SU-DHL-6 (cell line): ENCODE data around the gene MARK2.

Experiments used
- H2AFZ ChIP-seq: fragments of 200-600 bp; sonication (generic); 2 replicates; pipeline ENCODE4 v1.6.1; 2014; ENCODE audit warnings: low read depth, mild to moderate bottlenecking, moderate library complexity, mixed read lengths, antibody characterized with exemption, low read length; ENCODE audit not compliant: severe bottlenecking
- H3F3A ChIP-seq: fragments of 200-600 bp; shearing (Covaris generic); 2 replicates; pipeline ENCODE4 v1.6.0; 2016; ENCODE audit warnings: antibody characterized with exemption, mild to moderate bottlenecking; ENCODE audit not compliant: insufficient read depth
- H3K27ac ChIP-seq: fragments of 200-600 bp; sonication (generic); 2 replicates; pipeline ENCODE4 v1.5.1; 2016; ENCODE audit warnings: low read depth, mild to moderate bottlenecking, low read length, moderate library complexity, mixed read lengths
- H3K27me3 ChIP-seq: fragments of 200-600 bp; sonication (generic), shearing (Covaris generic); 2 replicates; pipeline ENCODE4 v1.6.0; 2014; ENCODE audit warnings: mild to moderate bottlenecking, low read length
- H3K36me3 ChIP-seq: fragments of 200-600 bp; sonication (generic); 2 replicates; pipeline ENCODE4 v1.6.1; 2014; ENCODE audit warnings: mild to moderate bottlenecking, low read length, mixed read lengths
- H3K4me2 ChIP-seq: fragments of 300-600, 200-600 bp; shearing (Covaris generic), sonication (generic); 2 replicates; pipeline ENCODE4 v1.6.0; 2014; ENCODE audit warnings: low read length, low read depth, mild to moderate bottlenecking; ENCODE audit not compliant: poor library complexity, severe bottlenecking
- H3K4me3 ChIP-seq: fragments of 200-600 bp; sonication (generic); 2 replicates; pipeline ENCODE4 v1.5.1; 2014; ENCODE audit warnings: antibody characterized with exemption, low read length, mild to moderate bottlenecking, mixed read lengths; ENCODE audit not compliant: insufficient read depth, poor library complexity, severe bottlenecking
- H3K79me2 ChIP-seq: fragments of 200-600 bp; sonication (generic); 2 replicates; pipeline ENCODE4 v1.6.1; 2014; ENCODE audit warnings: mild to moderate bottlenecking, low read length, moderate library complexity; ENCODE audit not compliant: insufficient read depth
- H3K9ac ChIP-seq: fragments of 200-600 bp; sonication (generic); 2 replicates; pipeline ENCODE4 v1.7.0; 2014; ENCODE audit warnings: mild to moderate bottlenecking, low read length
- H3K9me2 ChIP-seq: fragments of 200-600 bp; sonication (generic); replicated peaks from 2 replicates; pipeline ENCODE4 v1.6.1; 2014; ENCODE audit warnings: low read length; ENCODE audit not compliant: insufficient read depth
- H3K9me3 ChIP-seq: fragments of 200-600 bp; sonication (generic); 2 replicates; pipeline ENCODE4 v1.6.1; 2014; ENCODE audit warnings: low read length, mixed read lengths; ENCODE audit not compliant: insufficient read depth
- H4K20me1 ChIP-seq: fragments of 200-600 bp; sonication (generic); 2 replicates; pipeline ENCODE4 v1.6.1; 2014; ENCODE audit warnings: low read depth, mild to moderate bottlenecking, antibody characterized with exemption, low read length, moderate library complexity, mixed read lengths
- CTCF ChIP-seq: fragments of 200-600 bp; sonication (generic); IDR thresholded peaks from one replicate; pipeline ENCODE4 v1.5.1; 2017; ENCODE audit warnings: antibody characterized with exemption, mild to moderate bottlenecking, low read length, moderate library complexity; ENCODE audit not compliant: insufficient read depth, poor library complexity, severe bottlenecking
- EZH2phosphoT487 ChIP-seq: fragments of 200-600 bp; sonication (generic), shearing (Covaris generic); conservative IDR thresholded peaks from 2 replicates; pipeline ENCODE4 v1.6.1; 2018; ENCODE audit warnings: mild to moderate bottlenecking, antibody characterized with exemption, low read length, moderate library complexity, mixed read lengths

Gene MARK2

GRCh38 chr11:63869171-63869591 is 30.3 kb downstream of the MARK2 start:
- H3K27ac ChIP-seq, result no peak overlapping the region
- no peaks in the 10 kb centered on the region for H3K9me2 ChIP-seq
- H3F3A ChIP-seq, result no peaks in the 10 kb centered on the region; the same call in 1 of the 2 replicates
- no peak overlapping the region for H3K4me3 ChIP-seq
- H3K36me3 ChIP-seq, result 0 out of 2 replicates have a peak, but pooled peaks cover 3% of the 10 kb centered on the region
- no peak overlapping the region for H3K9ac ChIP-seq
- H3K79me2 ChIP-seq, result peaks cover 92% of the 10 kb centered on the region
- no peaks in the 10 kb centered on the region for H3K9me3 ChIP-seq
- H3K4me2 ChIP-seq, result no peak overlapping the region
- H4K20me1 ChIP-seq, result no peaks in the 10 kb centered on the region; the same call in 1 of the 2 replicates
- no peaks in the 10 kb centered on the region for H3K27me3 ChIP-seq
- TF ChIP-seq EZH2phosphoT487 (no peak), CTCF (no peak)
- H2AFZ ChIP-seq, result no peak overlapping the region

GRCh38 chr11:63869683-63870082 is 30.8 kb downstream of the MARK2 start:
- Histone ChIP-seq H3K9me2 (no peaks in the 10 kb centered on the region), H4K20me1 (no peaks in the 10 kb centered on the region; the same call in 1 of the 2 replicates), H3K4me2 (no peak overlapping the region), H3F3A (no peaks in the 10 kb centered on the region; the same call in 1 of the 2 replicates), H3K36me3 (0 out of 2 replicates have a peak, but pooled peaks cover 3% of the 10 kb centered on the region), H3K27me3 (no peaks in the 10 kb centered on the region), H3K27ac (no peak overlapping the region), H3K9me3 (no peaks in the 10 kb centered on the region), H3K4me3 (no peak overlapping the region), H3K79me2 (peaks cover 93% of the 10 kb centered on the region), H2AFZ (no peak overlapping the region), H3K9ac (no peak overlapping the region)
- TF ChIP-seq EZH2phosphoT487 (no peak), CTCF (no peak)

GRCh38 chr11:63870351-63871140 is 31.6 kb downstream of the MARK2 start:
- Histone ChIP-seq H3K9ac (no peak overlapping the region), H3K9me2 (no peaks in the 10 kb centered on the region), H3K9me3 (no peaks in the 10 kb centered on the region), H3K27me3 (no peaks in the 10 kb centered on the region), H3F3A (no peaks in the 10 kb centered on the region; the same call in 1 of the 2 replicates), H2AFZ (no peak overlapping the region), H3K4me2 (no peak overlapping the region), H3K4me3 (no peak overlapping the region), H3K36me3 (0 out of 2 replicates have a peak, but pooled peaks cover 3% of the 10 kb centered on the region), H4K20me1 (no peaks in the 10 kb centered on the region; the same call in 1 of the 2 replicates), H3K79me2 (peaks cover 93% of the 10 kb centered on the region), H3K27ac (no peak overlapping the region)
- TF ChIP-seq EZH2phosphoT487 (no peak), CTCF (no peak)
